HG03342 (cell line): Measurements from ENCODE around the gene PNN.
"Not testable (repeated sequence)": the region's sequence is repeated elsewhere in the genome, so short reads cannot be mapped to it uniquely, and the experiment has no call there.

ENCODE experiments used
- ATAC-seq: cut with Tn5 transposase; IDR thresholded peaks from one replicate; pipeline ENCODE4 v1.9.1; 2021; ENCODE audit warnings: mild to moderate bottlenecking, moderate library complexity; ENCODE audit not compliant: unreplicated experiment

PNN gene

GRCh38 chr14:39180553-39180952, 5.5 kb downstream of the PNN start:
- ATAC-seq = no peak

DNA sequence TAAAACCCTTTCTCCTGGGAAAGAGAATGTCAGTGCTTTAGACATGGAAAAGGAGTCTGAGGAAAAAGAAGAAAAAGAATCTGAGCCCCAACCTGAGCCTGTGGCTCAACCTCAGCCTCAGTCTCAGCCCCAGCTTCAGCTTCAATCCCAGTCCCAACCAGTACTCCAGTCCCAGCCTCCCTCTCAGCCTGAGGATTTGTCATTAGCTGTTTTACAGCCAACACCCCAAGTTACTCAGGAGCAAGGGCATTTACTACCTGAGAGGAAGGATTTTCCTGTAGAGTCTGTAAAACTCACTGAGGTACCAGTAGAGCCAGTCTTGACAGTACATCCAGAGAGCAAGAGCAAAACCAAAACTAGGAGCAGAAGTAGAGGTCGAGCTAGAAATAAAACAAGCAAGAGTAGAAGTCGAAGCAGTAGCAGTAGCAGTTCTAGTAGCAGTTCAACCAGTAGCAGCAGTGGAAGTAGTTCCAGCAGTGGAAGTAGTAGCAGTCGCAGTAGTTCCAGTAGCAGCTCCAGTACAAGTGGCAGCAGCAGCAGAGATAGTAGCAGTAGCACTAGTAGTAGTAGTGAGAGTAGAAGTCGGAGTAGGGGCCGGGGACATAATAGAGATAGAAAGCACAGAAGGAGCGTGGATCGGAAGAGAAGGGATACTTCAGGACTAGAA, 6.1 kb downstream of the PNN start:
- ATAC-seq = no peak

GRCh38 chr14:39181693-39182047, 6.6 kb downstream of the PNN start:
- no peak for ATAC-seq

DNA sequence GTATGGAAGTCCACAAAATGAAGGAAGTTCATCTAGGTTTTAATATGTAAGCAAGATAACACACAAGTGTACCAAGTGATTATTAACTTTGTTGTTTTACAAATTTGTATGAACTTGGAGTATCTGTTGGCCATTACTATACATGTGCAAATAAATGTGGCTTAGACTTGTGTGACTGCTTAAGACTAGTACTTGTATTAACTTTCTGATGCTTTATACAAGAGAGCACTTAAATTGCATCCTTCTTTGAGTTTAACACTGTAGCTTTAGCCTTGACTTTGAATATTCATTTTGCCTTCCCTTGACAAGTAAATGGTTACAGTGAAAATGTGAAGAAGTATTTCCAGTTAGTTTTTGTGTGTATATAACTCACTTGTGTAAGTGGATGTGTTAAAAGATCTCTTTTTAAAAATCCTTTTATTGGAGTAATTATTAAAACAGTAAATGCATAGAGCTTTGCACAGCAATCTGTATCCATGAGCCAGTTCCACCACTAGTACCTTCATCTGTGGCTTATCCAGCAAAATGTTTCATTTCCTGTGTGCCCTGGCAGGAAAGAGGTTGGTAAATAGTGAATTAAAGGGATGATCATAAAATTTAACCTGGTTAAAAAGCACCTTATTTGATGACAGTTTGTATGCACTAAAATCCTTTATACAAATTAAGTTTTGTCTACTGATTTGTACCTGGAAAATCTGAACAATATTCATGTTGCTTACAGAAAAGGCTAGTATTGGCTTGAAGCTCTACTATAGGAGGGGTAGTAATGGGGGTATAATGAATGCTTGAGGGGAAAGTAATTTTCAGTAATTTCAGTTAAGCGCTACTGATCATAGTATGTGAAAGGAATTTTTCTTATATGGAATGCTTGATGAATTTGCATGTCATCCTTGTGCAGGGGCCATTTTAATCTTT, 8.0 kb downstream of the PNN start:
- ATAC-seq = no peak

GRCh38 chr14:39183685-39184003, 8.6 kb downstream of the PNN start:
- not testable (repeated sequence) for ATAC-seq

GRCh38 chr14:39184628-39185255, 9.7 kb downstream of the PNN start:
- no peak for ATAC-seq

DNA sequence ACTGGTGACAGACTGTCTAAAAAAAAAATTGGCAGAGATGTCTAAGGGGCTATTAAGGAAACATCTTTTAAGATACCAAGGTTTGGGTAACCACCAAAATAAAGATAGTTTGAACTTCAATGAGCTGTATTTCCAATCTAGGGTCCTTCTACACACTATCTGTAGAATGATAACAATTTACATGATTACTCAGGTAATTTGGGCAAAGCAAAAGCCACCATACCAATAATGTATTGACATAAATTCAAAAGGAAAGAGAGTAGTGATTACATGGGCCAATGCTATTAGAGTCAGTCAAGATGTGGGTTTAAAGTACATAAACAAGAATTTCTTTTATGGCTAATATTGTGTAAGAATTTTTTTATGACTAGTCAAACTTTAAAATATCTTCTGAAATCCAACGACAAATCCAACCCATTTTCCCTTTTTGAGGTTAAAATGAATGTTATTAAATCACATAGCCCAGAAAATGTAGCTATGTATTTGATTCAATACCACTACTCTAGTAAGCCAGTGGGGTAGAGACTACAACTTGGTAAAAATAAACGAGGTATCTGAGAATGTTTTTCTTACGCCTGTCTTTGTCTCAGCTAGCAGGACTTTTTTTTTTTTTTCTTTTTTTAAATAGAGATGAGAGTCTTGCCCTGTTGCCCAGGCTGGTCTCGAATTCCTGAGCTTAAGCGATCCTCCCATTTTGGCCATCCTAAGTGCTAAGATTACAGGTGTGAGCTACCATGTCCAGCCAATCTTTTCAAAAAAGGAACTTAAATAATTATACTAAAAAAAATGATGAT, 10.4 kb downstream of the PNN start:
- no peak for ATAC-seq

GRCh38 chr14:39186941-39187525, 12.0 kb downstream of the PNN start:
- ATAC-seq = no peak

GRCh38 chr14:39203659-39204606, 28.9 kb downstream of the PNN start:
- no peak for ATAC-seq

DNA sequence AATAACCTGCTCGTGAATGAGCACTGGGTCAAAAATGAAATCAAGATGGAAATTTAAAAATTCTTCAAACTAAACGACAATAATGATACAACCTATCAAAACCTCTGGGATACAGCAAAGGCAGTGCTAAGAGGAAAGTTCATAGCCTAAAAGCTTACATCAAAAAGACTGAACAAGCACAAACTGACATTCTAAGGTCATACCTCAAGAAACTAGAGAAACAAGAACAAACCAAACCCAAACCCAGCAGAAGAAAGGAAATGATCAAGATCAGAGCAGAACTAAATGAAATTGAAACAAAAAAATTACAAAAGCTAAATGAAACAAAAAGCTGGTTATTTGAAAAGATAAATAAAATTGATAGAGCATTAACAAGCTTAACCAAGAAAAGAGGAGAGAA, 32.4 kb downstream of the PNN start:
- not testable (repeated sequence) for ATAC-seq

GRCh38 chr14:39211109-39211741, 36.2 kb downstream of the PNN start:
- ATAC-seq = no peak

- no peak for ATAC-seq
Measured at GRCh38 chr14:39212034-39212433, 37.0 kb downstream of the PNN start.

DNA sequence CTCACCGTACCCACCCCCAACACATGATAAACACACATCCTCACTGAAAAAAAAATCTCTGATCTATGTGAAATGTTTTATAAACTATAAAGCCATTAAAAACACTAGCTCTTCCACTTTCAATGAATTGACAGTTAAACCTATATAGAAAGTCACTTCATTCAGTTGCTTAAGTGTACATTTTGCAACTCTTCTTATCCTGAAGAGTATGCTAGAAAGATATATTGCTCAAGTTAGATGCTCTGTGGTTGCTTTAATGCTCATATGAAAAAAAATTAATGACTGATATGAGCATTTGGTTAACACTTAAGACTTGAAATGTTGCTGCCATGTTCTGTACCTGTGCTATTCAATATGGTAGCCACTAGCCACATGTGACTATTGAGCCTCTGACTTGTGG, 37.6 kb downstream of the PNN start:
- ATAC-seq = no peak

DNA sequence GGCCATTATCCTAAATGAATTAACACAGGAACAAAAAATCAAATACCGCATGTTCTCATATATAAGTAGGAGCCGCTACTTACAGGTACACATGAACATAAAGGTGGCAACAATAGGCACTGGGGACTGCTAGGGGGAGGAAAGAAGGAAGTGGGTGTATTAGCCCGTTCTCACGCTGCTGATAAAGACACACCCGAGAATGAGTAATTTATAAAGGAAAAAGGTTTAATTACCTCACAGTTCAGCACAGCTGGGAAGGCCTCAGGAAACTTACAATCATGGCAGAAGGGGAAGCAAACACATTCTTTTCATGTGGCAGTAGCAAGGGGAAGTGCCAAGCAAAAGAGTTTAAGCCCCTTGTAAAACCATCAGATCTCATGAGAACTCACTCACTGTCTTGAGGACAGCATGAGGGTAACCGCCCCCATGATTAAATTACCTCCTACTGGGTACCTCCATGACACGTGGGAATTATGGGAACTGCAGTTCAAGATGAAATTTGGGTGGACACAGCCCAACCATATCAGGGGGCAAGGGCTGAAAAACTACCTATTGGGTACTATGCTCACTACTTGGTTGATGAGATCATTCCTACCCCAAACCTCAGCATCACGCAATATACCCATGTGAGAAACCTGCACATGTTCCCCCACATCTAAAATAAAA, 42.3 kb downstream of the PNN start:
- no peak for ATAC-seq

GRCh38 chr14:39218171-39218769, 43.2 kb downstream of the PNN start:
- ATAC-seq = no peak

GRCh38 chr14:39219075-39219499, 44.0 kb downstream of the PNN start:
- no peak for ATAC-seq

GRCh38 chr14:39220473-39220872, 45.4 kb downstream of the PNN start:
- ATAC-seq = not testable (repeated sequence)

DNA sequence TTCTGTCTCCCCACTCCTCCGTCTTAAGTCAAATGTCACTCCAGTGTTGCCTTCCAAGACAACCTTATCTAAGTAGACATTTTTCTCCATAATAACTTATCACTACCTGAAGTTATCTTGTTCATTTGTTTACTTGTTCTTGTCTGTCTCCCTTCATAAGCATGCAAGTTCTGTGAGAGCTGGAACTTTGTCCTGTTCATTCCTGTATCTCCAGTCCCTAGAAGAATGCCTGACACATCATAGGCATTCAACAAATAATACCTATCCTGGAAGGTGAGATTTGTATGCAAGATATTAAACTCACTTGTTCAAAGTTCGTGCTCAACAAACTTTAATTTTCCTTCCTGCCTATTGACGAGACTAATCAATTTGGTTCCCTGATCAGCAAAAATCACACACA, 53.0 kb downstream of the PNN start:
- no peak for ATAC-seq
